Gastroesophageal sphincter (tissue), 4 donors: Measurements from ENCODE around the gene IAH1. TPM values are rescaled to one million over a fixed set of nuclear protein-coding genes. Genes with fewer than 3 reads are reported as not detected.

Experiments
- ATAC-seq: fragments of 150-250 bp; one replicate; pipeline ENCODE4 v1.9.1; 2016; ENCODE audit warnings: mild to moderate bottlenecking, moderate library complexity
- H3K27ac ChIP-seq, 4 donors: fragments of 200-600 bp; sonication (generic) in 3 of 4; 1 replicate in 3 of 4; 2 replicates in 1 of 4; pipeline ENCODE4 v1.5.1; 2016 to 2019
- H3K27me3 ChIP-seq: fragments of 200-600 bp; sonication (generic); one replicate; pipeline ENCODE4 v1.5.1; 2019
- H3K36me3 ChIP-seq, 2 donors: fragments of 200-600 bp; sonication (generic); one replicate each; pipeline ENCODE4 v1.5.1; 2019; ENCODE audit warnings: control low read depth in 1 of 2
- H3K4me1 ChIP-seq, 3 donors: fragments of 200-600 bp; sonication (generic); 1 replicate in 2 of 3; 2 replicates in 1 of 3; pipeline ENCODE4 v1.5.1; 2016 to 2019; ENCODE audit warnings: control low read depth in 2 of 3
- H3K4me3 ChIP-seq, 2 donors: fragments of 200-600 bp; sonication (generic); one replicate each; pipeline ENCODE4 v1.5.1; 2019; ENCODE audit warnings: mild to moderate bottlenecking in 1 of 2, moderate library complexity in 1 of 2
- H3K9me3 ChIP-seq, 3 donors: fragments of 200-600 bp; sonication (generic); one replicate each; pipeline ENCODE4 v1.5.1; 2017 to 2019; ENCODE audit warnings: control low read depth in 2 of 3
- CTCF ChIP-seq, 4 experiments: fragments of 200-600 bp in 2 of 4; fragments of 450-650 bp in 2 of 4; sonication (generic) in 1 of 4; IDR thresholded peaks; one replicate each; pipeline ENCODE4 v1.5.1; 2017 to 2019; ENCODE audit warnings: antibody characterized with exemption in 4 of 4, mild to moderate bottlenecking in 2 of 4, moderate library complexity in 2 of 4
- EP300 ChIP-seq: sonication (generic); formaldehyde crosslinking; IDR thresholded peaks from one replicate; pipeline ENCODE4 v1.6.1; 2017; ENCODE audit warnings: antibody characterized with exemption, mild to moderate bottlenecking
- POLR2A ChIP-seq, 2 donors: fragments of 450-650 bp; IDR thresholded peaks; one replicate each; pipeline ENCODE4 v1.6.1; 2017; ENCODE audit warnings: antibody characterized with exemption in 2 of 2, mild to moderate bottlenecking in 2 of 2, moderate library complexity in 1 of 2
- POLR2AphosphoS5 ChIP-seq: sonication (generic); formaldehyde crosslinking; IDR thresholded peaks from one replicate; pipeline ENCODE4 v1.6.1; 2017; ENCODE audit warnings: antibody characterized with exemption
- WGBS, 2 donors: methylation state at CpG; one replicate each; pipeline ENCODE4 v1.1.5; 2018; ENCODE audit warnings: low coverage in 1 of 2; 5-methylcytosine and 5-hydroxymethylcytosine counted together
- total RNA-seq, 4 donors: library from RNA; depleted of rRNA; stranded (reverse); fragments of >200 nt; gene quantifications; one replicate each; pipeline ENCODE4 v1.1.0, GENCODE V29; 2016

The IAH1 gene
- total RNA-seq, 4 donors from 2014 or later, result 53.6 to 82.0 (median 75.7) TPM

- TF ChIP-seq EP300 (no peak), POLR2AphosphoS5 (no peak), POLR2A (IDR thresholded peaks at IDR 0.05) (no peak), CTCF (IDR thresholded peaks at IDR 0.05) (no peak)
- H3K4me1 ChIP-seq, result no peaks in the 10 kb centered on the region
- peaks cover 5 to 89% of the 10 kb centered on the region in 2 donors for H3K36me3 ChIP-seq
- H3K4me3 ChIP-seq, result no peak overlapping the region
- no peaks in the 10 kb centered on the region for H3K27me3 ChIP-seq
- H3K27ac ChIP-seq, result no peak overlapping the region
- 100% methylated on average over 1 to 2 of the region's 2 CpGs for WGBS, 2 donors
- no peaks in the 10 kb centered on the region for H3K9me3 ChIP-seq
- ATAC-seq, result no peak
These were observed 44.9 kb downstream of the IAH1 start for GRCh38 chr2:9519250-9519649.

GRCh38 chr2:9524291-9524690 lies 49.9 kb downstream of the IAH1 start:
- 73 to 88% methylated on average over 3 to 8 of the region's 8 CpGs for WGBS, 2 donors
- peaks cover 5 to 86% of the 10 kb centered on the region in 2 donors for H3K36me3 ChIP-seq
- TF ChIP-seq CTCF (IDR thresholded peaks at IDR 0.05) (no peak), POLR2AphosphoS5 (no peak), EP300 (no peak), POLR2A (IDR thresholded peaks at IDR 0.05) (no peak)
- no peak overlapping the region for H3K4me3 ChIP-seq
- no peaks in the 10 kb centered on the region for H3K4me1 ChIP-seq
- H3K27ac ChIP-seq, result no peak overlapping the region
- H3K27me3 ChIP-seq, result no peaks in the 10 kb centered on the region
- ATAC-seq, result no peak
- no peaks in the 10 kb centered on the region for H3K9me3 ChIP-seq

GRCh38 chr2:9525266-9525665 lies 50.9 kb downstream of the IAH1 start:
- 71 to 82% methylated on average over 2 of the region's 2 CpGs for WGBS, 2 donors
- Histone ChIP-seq H3K9me3 (no peaks in the 10 kb centered on the region), H3K4me1 (no peaks in the 10 kb centered on the region), H3K4me3 (no peak overlapping the region), H3K27me3 (no peaks in the 10 kb centered on the region), H3K27ac (no peak overlapping the region), H3K36me3 (peaks cover 0 to 82% of the 10 kb centered on the region in 2 donors)
- ATAC-seq, result no peak
- TF ChIP-seq POLR2A (IDR thresholded peaks at IDR 0.05) (no peak), EP300 (no peak), POLR2AphosphoS5 (no peak)

- no peak overlapping the region for H3K27ac ChIP-seq
- no peaks in the 10 kb centered on the region for H3K27me3 ChIP-seq
- H3K9me3 ChIP-seq, result no peaks in the 10 kb centered on the region
- peaks cover 0 to 82% of the 10 kb centered on the region in 2 donors for H3K36me3 ChIP-seq
- no peak for ATAC-seq
- no peak overlapping the region for H3K4me3 ChIP-seq
- H3K4me1 ChIP-seq, result no peaks in the 10 kb centered on the region
- 68 to 82% methylated on average over 4 of the region's 4 CpGs for WGBS, 2 donors
- TF ChIP-seq POLR2A (IDR thresholded peaks at IDR 0.05) (no peak), CTCF (IDR thresholded peaks at IDR 0.05) (no peak), POLR2AphosphoS5 (no peak), EP300 (no peak)
These were observed 53.8 kb downstream of the IAH1 start for GRCh38 chr2:9527995-9528787.

GRCh38 chr2:9532421-9532820 lies 58.1 kb downstream of the IAH1 start:
- Histone ChIP-seq H3K36me3 (peaks cover 0 to 60% of the 10 kb centered on the region in 2 donors), H3K27me3 (no peaks in the 10 kb centered on the region), H3K4me3 (no peak overlapping the region), H3K9me3 (no peaks in the 10 kb centered on the region), H3K4me1 (no peaks in the 10 kb centered on the region), H3K27ac (no peak overlapping the region)
- 92 to 95% methylated on average over 2 to 4 of the region's 4 CpGs for WGBS, 2 donors
- no peak for ATAC-seq
- TF ChIP-seq POLR2AphosphoS5 (no peak), POLR2A (IDR thresholded peaks at IDR 0.05) (no peak), EP300 (no peak), CTCF (IDR thresholded peaks at IDR 0.05) (no peak)
